ENCODE results near the gene XPNPEP1.

The XPNPEP1 gene

GRCh38 chr10:109933984-109934565 lies 10.8 kb upstream of the XPNPEP1 start:
- peak; percentile 31; the same call in 1 of the 3 replicates for ATAC-seq
- TF ChIP-seq TSHZ2 (CRISPR knock-in tag; IDR thresholded peaks at IDR 0.05) (no peak), BACH2 (CRISPR knock-in tag; IDR thresholded peaks at IDR 0.05; ENCODE audit: borderline replicate concordance) (no peak), TCF4 (CRISPR knock-in tag; IDR thresholded peaks at IDR 0.05; ENCODE audit: borderline replicate concordance) (no peak), OSR1 (CRISPR knock-in tag; IDR thresholded peaks at IDR 0.05) (no peak), ZNF8 (CRISPR knock-in tag; IDR thresholded peaks at IDR 0.05) (no peak), ZNF70 (CRISPR knock-in tag; IDR thresholded peaks at IDR 0.05) (no peak), TOX (CRISPR knock-in tag; IDR thresholded peaks at IDR 0.05; ENCODE audit: borderline replicate concordance) (no peak), ZNF565 (CRISPR knock-in tag; conservative IDR thresholded peaks at IDR 0.05; ENCODE audit: low read depth) (no peak), ESRRG (CRISPR knock-in tag; IDR thresholded peaks at IDR 0.05) (no peak), CSRNP3 (CRISPR knock-in tag; IDR thresholded peaks at IDR 0.05) (no peak), PPARA (CRISPR knock-in tag; IDR thresholded peaks at IDR 0.05; ENCODE audit: borderline replicate concordance) (no peak), ZFP30 (CRISPR knock-in tag; IDR thresholded peaks at IDR 0.05) (no peak), GLIS3 (CRISPR knock-in tag; IDR thresholded peaks at IDR 0.05) (no peak)
- TF ChIP-seq, protein P1, sequence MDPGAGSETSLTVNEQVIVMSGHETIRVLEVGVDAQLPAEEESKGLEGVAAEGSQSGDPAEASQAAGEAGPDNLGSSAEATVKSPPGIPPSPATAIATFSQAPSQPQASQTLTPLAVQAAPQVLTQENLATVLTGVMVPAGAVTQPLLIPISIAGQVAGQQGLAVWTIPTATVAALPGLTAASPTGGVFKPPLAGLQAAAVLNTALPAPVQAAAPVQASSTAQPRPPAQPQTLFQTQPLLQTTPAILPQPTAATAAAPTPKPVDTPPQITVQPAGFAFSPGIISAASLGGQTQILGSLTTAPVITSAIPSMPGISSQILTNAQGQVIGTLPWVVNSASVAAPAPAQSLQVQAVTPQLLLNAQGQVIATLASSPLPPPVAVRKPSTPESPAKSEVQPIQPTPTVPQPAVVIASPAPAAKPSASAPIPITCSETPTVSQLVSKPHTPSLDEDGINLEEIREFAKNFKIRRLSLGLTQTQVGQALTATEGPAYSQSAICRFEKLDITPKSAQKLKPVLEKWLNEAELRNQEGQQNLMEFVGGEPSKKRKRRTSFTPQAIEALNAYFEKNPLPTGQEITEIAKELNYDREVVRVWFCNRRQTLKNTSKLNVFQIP (CRISPR knock-in tag; IDR thresholded peaks at IDR 0.05; ENCODE audit: borderline replicate concordance, low read depth) = no peak

DNA sequence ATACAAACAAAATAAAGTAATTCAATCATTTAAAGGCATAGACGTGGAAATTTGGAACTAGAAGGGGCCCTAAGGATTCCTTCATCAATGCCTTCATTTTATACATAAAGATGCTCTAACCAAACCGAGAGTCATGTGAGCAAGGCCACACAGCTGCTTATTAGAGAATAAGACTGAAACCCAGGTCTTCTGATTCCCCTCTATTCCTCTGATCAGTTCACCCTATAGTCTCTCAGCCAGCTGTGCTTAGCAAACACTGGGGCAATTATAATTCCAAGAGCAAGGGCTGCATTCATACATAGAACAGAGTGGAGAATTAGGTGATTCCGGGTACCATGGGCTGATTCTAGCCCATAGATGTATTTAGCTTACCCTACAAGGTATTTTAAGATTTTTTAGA lies 9.7 kb upstream of the XPNPEP1 start:
- TF ChIP-seq ZFP30 (CRISPR knock-in tag; IDR thresholded peaks at IDR 0.05) (no peak), CREB5 (CRISPR knock-in tag; IDR thresholded peaks at IDR 0.05; ENCODE audit: low read depth) (no peak), BACH2 (CRISPR knock-in tag; IDR thresholded peaks at IDR 0.05; ENCODE audit: borderline replicate concordance) (no peak), ZC3H10 (CRISPR knock-in tag; IDR thresholded peaks at IDR 0.05) (no peak), CSRNP3 (CRISPR knock-in tag; IDR thresholded peaks at IDR 0.05) (no peak), TCF4 (CRISPR knock-in tag; IDR thresholded peaks at IDR 0.05; ENCODE audit: borderline replicate concordance) (no peak), PATZ1 (CRISPR knock-in tag; IDR thresholded peaks at IDR 0.05; ENCODE audit: borderline replicate concordance) (no peak), ARNTL (CRISPR knock-in tag; IDR thresholded peaks at IDR 0.05; ENCODE audit: borderline replicate concordance, low read depth) (no peak), RARB (CRISPR knock-in tag; IDR thresholded peaks at IDR 0.05) (no peak), ZFP3 (CRISPR knock-in tag; IDR thresholded peaks at IDR 0.05) (no peak), TOX (CRISPR knock-in tag; IDR thresholded peaks at IDR 0.05; ENCODE audit: borderline replicate concordance) (no peak), ZNF70 (CRISPR knock-in tag; IDR thresholded peaks at IDR 0.05) (no peak), TSHZ2 (CRISPR knock-in tag; IDR thresholded peaks at IDR 0.05) (no peak)
- TF ChIP-seq, protein P1 (CRISPR knock-in tag; IDR thresholded peaks at IDR 0.05; ENCODE audit: borderline replicate concordance, low read depth) = no peak
- no peak for ATAC-seq

All from SK-N-SH treated with all-trans-retinoic acid at 6 μM for 48 hours (cell line).